Esophagus muscularis mucosa (tissue), 4 donors: Measurements from ENCODE around the gene LCORL.
"Not testable (repeated sequence)": the region's sequence is repeated elsewhere in the genome, so short reads cannot be mapped to it uniquely, and the experiment has no call there.

Source experiments
- EP300 ChIP-seq: sonication (generic); formaldehyde crosslinking; IDR thresholded peaks from one replicate; pipeline ENCODE4 v1.6.1; 2017; ENCODE audit warnings: antibody characterized with exemption
- POLR2A ChIP-seq: fragments of 450-650 bp; IDR thresholded peaks from one replicate; pipeline ENCODE4 v1.6.1; 2017; ENCODE audit warnings: antibody characterized with exemption, moderate library complexity, mild to moderate bottlenecking, low read depth
- TF ChIP-seq, protein P1 (sequence below), 3 experiments: fragments of 200-600 bp in 2 of 3; fragments of 450-650 bp in 1 of 3; sonication (generic) in 2 of 3; IDR thresholded peaks; one replicate each; pipeline ENCODE4 v1.5.1; 2017 to 2019; ENCODE audit warnings: antibody characterized with exemption in 3 of 3, mild to moderate bottlenecking in 2 of 3, moderate library complexity in 1 of 3

DNA sequence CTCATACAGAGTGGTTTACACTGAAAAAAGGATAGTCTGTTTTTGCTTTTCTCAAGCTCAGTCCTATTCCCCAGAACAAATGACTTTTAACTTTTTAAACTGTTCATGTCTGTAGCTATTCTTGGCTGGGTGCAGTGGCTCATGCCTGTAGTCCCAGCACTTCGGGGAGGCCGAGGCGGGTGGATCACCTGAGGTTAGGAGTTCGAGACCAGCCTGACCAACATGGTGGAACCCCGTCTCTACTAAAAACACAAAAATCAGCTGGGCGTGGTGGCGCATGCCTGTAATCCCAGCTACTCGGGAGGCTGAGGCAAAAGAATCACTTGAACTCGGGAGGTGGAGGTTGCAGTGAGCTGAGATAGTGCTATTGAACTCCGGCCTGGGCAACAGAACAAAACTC, 14.8 kb upstream of the LCORL start:
- TF ChIP-seq POLR2A, EP300: not testable (repeated sequence)
- TF ChIP-seq, protein P1, sequence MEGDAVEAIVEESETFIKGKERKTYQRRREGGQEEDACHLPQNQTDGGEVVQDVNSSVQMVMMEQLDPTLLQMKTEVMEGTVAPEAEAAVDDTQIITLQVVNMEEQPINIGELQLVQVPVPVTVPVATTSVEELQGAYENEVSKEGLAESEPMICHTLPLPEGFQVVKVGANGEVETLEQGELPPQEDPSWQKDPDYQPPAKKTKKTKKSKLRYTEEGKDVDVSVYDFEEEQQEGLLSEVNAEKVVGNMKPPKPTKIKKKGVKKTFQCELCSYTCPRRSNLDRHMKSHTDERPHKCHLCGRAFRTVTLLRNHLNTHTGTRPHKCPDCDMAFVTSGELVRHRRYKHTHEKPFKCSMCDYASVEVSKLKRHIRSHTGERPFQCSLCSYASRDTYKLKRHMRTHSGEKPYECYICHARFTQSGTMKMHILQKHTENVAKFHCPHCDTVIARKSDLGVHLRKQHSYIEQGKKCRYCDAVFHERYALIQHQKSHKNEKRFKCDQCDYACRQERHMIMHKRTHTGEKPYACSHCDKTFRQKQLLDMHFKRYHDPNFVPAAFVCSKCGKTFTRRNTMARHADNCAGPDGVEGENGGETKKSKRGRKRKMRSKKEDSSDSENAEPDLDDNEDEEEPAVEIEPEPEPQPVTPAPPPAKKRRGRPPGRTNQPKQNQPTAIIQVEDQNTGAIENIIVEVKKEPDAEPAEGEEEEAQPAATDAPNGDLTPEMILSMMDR (IDR thresholded peaks at IDR 0.05), result not testable (repeated sequence)
